Measurements from ENCODE around the gene GPX6. TPM values are rescaled to one million over a fixed set of nuclear protein-coding genes. Genes with fewer than 3 reads are reported as not detected.

Gene GPX6, protein sequence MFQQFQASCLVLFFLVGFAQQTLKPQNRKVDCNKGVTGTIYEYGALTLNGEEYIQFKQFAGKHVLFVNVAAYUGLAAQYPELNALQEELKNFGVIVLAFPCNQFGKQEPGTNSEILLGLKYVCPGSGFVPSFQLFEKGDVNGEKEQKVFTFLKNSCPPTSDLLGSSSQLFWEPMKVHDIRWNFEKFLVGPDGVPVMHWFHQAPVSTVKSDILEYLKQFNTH
- not detected for total RNA-seq (2021; fragmentation: NEBNext Ultra II Directional; extraction: Animal tissue kit (Norgen Biotek cat#: 25700))
- long read RNA-seq: 0 reads

DNA sequence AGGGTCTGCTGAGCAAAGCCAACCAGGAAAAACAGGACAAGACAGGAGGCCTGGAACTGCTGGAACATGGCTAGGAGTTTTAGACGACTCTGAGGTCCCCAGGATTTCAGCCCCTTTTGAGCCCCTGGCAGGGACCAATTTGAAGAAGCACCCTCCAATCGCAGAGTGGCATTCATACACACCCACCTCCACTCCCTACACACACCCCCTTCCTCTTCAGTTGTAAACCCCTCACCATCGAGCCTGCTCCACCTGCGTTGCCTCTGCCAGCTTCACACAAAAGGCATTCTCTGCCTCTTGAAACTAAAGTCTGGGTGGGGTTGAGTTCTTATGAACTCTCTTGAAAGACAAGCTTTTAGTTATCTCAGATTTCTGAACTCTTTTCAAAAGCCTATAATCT lies at the start of gene GPX6:
Gene GPX6, minus strand, starts transcription at position 118 of the 400 bp plus-strand sequence. Its CDS starts 50 bp downstream, at position 68.
- no peaks in the 10 kb centered on the region for H3K4me1 Mint-ChIP-seq (ENCODE audit: low read depth)
- H3K27me3 Mint-ChIP-seq (ENCODE audit: insufficient read depth): peaks cover 11% of the 10 kb centered on the region; the same call in 1 of the 2 replicates
- TF ChIP-seq, protein P1, sequence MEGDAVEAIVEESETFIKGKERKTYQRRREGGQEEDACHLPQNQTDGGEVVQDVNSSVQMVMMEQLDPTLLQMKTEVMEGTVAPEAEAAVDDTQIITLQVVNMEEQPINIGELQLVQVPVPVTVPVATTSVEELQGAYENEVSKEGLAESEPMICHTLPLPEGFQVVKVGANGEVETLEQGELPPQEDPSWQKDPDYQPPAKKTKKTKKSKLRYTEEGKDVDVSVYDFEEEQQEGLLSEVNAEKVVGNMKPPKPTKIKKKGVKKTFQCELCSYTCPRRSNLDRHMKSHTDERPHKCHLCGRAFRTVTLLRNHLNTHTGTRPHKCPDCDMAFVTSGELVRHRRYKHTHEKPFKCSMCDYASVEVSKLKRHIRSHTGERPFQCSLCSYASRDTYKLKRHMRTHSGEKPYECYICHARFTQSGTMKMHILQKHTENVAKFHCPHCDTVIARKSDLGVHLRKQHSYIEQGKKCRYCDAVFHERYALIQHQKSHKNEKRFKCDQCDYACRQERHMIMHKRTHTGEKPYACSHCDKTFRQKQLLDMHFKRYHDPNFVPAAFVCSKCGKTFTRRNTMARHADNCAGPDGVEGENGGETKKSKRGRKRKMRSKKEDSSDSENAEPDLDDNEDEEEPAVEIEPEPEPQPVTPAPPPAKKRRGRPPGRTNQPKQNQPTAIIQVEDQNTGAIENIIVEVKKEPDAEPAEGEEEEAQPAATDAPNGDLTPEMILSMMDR (IDR thresholded peaks at IDR 0.05): no peak
- H3K36me3 Mint-ChIP-seq (ENCODE audit: low read depth): no peaks in the 10 kb centered on the region
- peaks cover 6% of the 10 kb centered on the region; the same call in 1 of the 2 replicates for H3K9me3 Mint-ChIP-seq
- no peak for DNase-seq
- H3K4me3 Mint-ChIP-seq: no peak within 1 kb of the TSS
- no peak within 1 kb of the TSS for H3K27ac Mint-ChIP-seq

DNA sequence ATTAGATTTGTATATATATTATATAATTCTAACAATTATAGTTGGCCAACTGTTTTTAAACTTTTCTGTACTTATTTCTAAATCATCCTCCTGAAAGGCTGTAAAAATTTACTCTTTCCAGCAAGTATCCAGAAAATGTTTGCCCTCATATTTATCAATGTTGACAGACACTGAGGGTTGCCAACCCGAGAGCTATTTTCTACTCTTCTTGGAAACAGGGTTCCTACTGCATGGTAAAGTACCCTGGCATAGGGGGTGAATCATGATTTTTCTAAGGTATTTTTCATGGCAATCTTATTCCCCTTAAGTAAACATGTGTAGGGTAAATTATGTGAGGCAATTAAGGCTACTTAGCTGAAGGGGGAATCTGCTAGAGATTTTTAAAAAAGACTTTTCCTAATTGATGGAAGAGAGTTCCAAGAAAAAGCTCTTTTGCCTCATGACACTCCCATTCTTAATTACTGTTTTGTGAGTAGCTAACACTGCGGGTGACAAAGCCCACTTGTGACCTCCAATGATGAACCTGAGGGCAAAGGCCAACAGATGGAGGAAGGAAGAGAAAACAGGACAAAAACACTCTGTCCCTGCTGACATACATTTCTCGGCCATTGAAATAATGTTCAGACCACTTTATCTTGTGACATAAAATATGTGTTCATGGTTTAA lies 48.0 kb upstream of the GPX6 start:
- H3K36me3 Mint-ChIP-seq (ENCODE audit: low read depth): no peaks in the 10 kb centered on the region
- H3K27me3 Mint-ChIP-seq (ENCODE audit: insufficient read depth): peaks cover 1% of the 10 kb centered on the region; the same call in 1 of the 2 replicates
- H3K4me3 Mint-ChIP-seq: no peak overlapping the region
- no peaks in the 10 kb centered on the region for H3K4me1 Mint-ChIP-seq (ENCODE audit: low read depth)
- H3K9me3 Mint-ChIP-seq: peaks cover 5% of the 10 kb centered on the region
- no peak for DNase-seq
- TF ChIP-seq, protein P1 (IDR thresholded peaks at IDR 0.05): no peak
- H3K27ac Mint-ChIP-seq: no peak overlapping the region

DNA sequence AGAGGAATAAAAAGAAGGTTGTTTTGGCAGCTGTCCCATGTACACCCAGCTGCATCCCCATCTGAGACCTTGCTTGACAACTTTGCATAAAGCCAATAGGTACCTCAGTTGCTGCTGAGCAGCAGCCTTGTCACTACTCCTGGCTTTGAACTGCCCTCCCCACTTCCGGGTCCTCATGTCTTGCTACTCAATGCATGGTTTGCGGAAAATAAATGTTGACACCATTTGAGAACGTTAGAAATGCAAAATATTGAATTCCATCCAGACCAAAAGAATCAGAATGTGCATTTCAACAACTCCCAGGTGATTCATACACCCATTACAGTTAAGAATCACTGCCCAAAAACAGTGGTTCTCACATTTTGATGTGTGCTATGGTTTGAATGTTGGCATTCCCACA lies 43.0 kb upstream of the GPX6 start:
- Mint-ChIP-seq H3K27ac (no peak overlapping the region), H3K9me3 (no peaks in the 10 kb centered on the region), H3K36me3 (ENCODE audit: low read depth) (no peaks in the 10 kb centered on the region), H3K27me3 (ENCODE audit: insufficient read depth) (peaks cover 8% of the 10 kb centered on the region), H3K4me3 (no peak overlapping the region), H3K4me1 (ENCODE audit: low read depth) (no peaks in the 10 kb centered on the region)
- DNase-seq: no peak
- TF ChIP-seq, protein P1 (IDR thresholded peaks at IDR 0.05): no peak

DNA sequence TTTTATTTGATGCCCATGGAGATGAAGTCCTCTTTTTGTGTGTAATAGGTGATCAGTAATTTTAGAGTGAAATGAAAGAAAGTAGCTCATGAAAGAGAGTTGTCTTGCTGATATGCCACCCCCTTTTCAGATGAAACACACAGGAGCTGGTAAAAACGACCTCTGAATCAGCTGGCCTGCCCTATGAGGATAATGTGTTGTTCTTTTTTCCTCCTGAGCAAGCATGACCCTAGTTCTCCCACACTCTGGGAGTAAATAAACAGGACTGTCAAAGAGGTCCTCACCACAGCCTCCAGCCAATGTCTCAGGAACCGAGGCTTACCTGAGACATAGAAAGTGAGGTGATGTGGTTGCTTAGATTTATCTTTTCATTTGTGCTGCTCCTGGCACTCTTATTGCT lies 39.5 kb upstream of the GPX6 start:
- H3K4me3 Mint-ChIP-seq: no peak overlapping the region
- no peak for DNase-seq
- no peaks in the 10 kb centered on the region for H3K4me1 Mint-ChIP-seq (ENCODE audit: low read depth)
- TF ChIP-seq, protein P1 (IDR thresholded peaks at IDR 0.05): no peak
- peaks cover 11% of the 10 kb centered on the region for H3K27me3 Mint-ChIP-seq (ENCODE audit: insufficient read depth)
- no peak overlapping the region for H3K27ac Mint-ChIP-seq
- H3K9me3 Mint-ChIP-seq: no peaks in the 10 kb centered on the region
- H3K36me3 Mint-ChIP-seq (ENCODE audit: low read depth): no peaks in the 10 kb centered on the region

DNA sequence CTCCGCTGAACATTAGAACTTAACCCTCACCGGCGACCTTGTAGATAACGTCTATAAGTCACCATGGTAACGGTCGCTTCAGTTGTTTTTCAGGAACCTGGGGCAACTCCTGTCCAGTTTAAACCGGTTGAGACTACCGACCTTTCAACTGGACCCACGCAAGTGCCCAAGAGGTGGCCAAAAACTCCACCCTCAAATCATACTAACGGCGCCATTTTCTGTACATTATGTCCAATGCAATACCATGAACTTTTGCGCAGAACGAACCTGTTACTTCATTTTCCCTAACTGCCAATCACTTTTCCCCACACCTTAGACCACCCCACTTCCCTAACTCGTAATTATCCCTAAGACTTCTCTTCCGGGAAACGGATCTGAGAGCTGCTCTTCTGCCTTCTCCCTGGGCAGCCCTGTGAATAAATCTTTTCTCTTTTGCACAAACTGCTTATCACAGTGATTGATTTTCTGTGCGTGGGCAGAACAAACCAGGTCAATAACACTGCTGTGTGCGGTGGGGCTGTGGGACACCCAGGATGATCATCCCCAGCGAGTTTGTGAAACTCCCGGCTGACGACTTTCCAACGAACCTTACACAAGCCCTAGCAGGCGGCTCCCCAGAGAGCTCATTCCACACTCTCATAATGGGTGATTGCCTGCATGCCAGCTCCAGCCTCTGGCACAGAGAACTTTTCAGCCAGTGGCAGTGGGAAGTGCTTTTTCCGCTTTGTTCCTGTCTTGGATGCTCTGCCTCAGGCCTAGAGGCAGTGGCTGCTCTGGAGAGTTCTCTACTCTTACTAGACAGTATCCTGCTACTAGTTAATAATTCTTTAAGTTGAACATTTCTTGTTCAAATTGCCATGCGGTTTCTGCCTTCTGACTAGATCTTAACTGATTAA lies 38.6 kb upstream of the GPX6 start:
- H3K36me3 Mint-ChIP-seq (ENCODE audit: low read depth): no peaks in the 10 kb centered on the region
- H3K4me1 Mint-ChIP-seq (ENCODE audit: low read depth): no peaks in the 10 kb centered on the region
- no peak for DNase-seq
- peaks cover 11% of the 10 kb centered on the region for H3K27me3 Mint-ChIP-seq (ENCODE audit: insufficient read depth)
- TF ChIP-seq, protein P1 (IDR thresholded peaks at IDR 0.05): no peak
- H3K9me3 Mint-ChIP-seq: no peaks in the 10 kb centered on the region
- peak overlapping the region; percentile 27 for H3K4me3 Mint-ChIP-seq
- no peak overlapping the region for H3K27ac Mint-ChIP-seq
